WERI-Rb-1 (cell line): ENCODE measurements around the gene AP3S1.
"Not testable (repeated sequence)": the region's sequence is repeated elsewhere in the genome, so short reads cannot be mapped to it uniquely, and the experiment has no call there.

Experiments
- DNase-seq: peaks from one replicate; pipeline ENCODE4 v3.0.0-alpha.2; 2020
- H3K27ac ChIP-seq: fragments of 250-450 bp; sonication (Bioruptor Pico); 2 replicates; pipeline ENCODE4 v1.5.1; 2020; ENCODE audit warnings: mild to moderate bottlenecking, moderate library complexity
- H3K27me3 ChIP-seq: fragments of 250-450 bp; sonication (Bioruptor Pico); 2 replicates; pipeline ENCODE4 v1.5.1; 2021; ENCODE audit warnings: mild to moderate bottlenecking, low read depth, moderate library complexity; ENCODE audit not compliant: insufficient read depth, severe bottlenecking
- H3K36me3 ChIP-seq: fragments of 250-450 bp; sonication (Bioruptor Pico); 2 replicates; pipeline ENCODE4 v1.5.1; 2020; ENCODE audit warnings: mild to moderate bottlenecking, moderate library complexity
- H3K4me3 ChIP-seq: 2 replicates; pipeline ENCODE4 v1.5.1; 2011; ENCODE audit warnings: low read depth, mild to moderate bottlenecking, control low read depth, low read length
- H3K9me3 ChIP-seq: fragments of 250-450 bp; sonication (Bioruptor Pico); 2 replicates; pipeline ENCODE4 v1.5.1; 2021; ENCODE audit warnings: mild to moderate bottlenecking, moderate library complexity; ENCODE audit not compliant: severe bottlenecking
- TF ChIP-seq, protein P1 (sequence below): IDR thresholded peaks from 2 replicates; pipeline ENCODE4 v1.5.1; 2011; ENCODE audit warnings: low read depth, mild to moderate bottlenecking, control low read depth, inconsistent platforms, low read length

AP3S1 gene

DNA sequence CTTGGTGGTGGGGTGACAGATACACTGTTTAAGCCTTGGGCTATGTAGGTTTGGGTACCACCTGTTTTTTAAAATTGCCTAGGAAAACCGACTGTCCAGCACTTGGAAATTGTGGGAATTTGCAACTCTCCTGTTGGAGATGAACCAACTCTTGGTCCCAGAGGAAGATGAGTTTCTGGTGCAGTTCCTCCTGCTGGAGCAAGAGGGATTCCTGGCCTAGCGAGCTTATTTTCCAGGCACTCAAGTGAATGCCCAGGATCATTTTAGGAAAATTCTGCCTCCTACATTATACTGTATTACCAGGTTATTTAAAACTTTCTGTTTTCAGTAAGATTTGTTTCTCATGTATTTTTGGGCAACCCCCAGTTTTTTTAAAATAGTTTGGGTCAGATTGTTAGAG is 33.7 kb downstream of the AP3S1 start:
- DNase-seq, result no peak
- Histone ChIP-seq H3K27me3 (no peaks in the 10 kb centered on the region), H3K36me3 (peaks cover 14% of the 10 kb centered on the region), H3K27ac (no peak overlapping the region), H3K4me3 (no peak overlapping the region), H3K9me3 (no peaks in the 10 kb centered on the region)
- TF ChIP-seq, protein P1, sequence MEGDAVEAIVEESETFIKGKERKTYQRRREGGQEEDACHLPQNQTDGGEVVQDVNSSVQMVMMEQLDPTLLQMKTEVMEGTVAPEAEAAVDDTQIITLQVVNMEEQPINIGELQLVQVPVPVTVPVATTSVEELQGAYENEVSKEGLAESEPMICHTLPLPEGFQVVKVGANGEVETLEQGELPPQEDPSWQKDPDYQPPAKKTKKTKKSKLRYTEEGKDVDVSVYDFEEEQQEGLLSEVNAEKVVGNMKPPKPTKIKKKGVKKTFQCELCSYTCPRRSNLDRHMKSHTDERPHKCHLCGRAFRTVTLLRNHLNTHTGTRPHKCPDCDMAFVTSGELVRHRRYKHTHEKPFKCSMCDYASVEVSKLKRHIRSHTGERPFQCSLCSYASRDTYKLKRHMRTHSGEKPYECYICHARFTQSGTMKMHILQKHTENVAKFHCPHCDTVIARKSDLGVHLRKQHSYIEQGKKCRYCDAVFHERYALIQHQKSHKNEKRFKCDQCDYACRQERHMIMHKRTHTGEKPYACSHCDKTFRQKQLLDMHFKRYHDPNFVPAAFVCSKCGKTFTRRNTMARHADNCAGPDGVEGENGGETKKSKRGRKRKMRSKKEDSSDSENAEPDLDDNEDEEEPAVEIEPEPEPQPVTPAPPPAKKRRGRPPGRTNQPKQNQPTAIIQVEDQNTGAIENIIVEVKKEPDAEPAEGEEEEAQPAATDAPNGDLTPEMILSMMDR, result no peak

DNA sequence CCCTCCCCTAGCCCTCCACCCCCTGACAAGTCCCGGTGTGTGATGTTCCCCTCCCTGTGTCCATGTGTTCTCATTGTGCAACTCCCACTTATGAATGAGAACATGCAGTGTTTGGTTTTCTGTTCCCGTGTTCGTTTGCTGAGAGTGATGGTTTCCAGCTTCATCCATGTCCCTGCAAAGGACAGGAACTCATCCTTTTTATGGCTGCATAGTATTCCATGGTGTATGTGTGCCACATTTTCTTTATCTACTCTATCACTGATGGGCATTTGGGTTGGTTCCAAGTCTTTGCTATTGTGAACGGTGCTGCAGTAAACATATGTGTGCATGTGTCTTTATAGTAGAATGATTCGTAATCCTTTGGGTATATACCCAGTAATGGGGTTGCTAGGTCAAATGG is 35.6 kb downstream of the AP3S1 start:
- not testable (repeated sequence) for DNase-seq, H3K27ac ChIP-seq, H3K9me3 ChIP-seq, H3K36me3 ChIP-seq, H3K4me3 ChIP-seq, H3K27me3 ChIP-seq

DNA sequence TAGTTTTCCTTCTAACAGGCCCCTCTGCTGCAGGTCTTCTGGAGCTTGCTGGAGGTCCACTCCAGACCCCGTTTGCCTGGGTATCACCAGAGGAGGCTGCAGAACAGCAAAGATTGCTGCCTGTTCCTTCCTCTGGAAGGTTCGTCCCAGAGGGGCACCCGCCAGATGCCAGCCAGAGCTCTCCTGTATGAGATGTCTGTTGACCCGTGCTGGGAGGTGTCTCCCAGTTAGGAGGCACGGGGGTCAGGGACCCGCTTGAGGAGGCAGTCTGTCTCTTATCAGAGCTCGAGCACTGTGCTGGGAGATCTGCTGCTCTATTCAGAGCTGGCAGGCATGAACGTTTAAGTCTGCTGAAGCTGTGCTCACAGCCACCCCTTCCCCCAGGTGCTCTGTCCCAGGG is 40.7 kb downstream of the AP3S1 start:
- not testable (repeated sequence) for H3K27me3 ChIP-seq, H3K9me3 ChIP-seq, DNase-seq, H3K36me3 ChIP-seq, H3K27ac ChIP-seq, H3K4me3 ChIP-seq

DNA sequence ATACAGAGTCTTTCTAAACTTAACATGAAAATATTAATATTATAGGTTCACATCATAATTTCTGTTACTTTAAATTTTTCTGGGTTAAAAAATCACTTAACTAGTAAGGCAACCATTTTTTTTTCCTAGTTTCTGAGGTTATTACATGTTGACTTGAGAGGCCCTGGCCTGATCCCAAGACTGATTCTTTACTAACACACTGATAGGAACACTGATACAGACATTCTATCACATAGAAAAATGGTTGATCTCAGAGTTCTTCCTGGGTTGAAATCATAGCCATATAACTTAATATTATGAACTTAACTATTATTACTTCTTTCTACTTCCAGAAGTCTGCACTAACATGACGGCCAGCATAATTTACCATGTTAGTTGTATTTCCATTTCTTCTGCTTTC is 43.0 kb downstream of the AP3S1 start:
- TF ChIP-seq, protein P1, result no peak
- Histone ChIP-seq H3K4me3 (no peak overlapping the region), H3K27me3 (no peaks in the 10 kb centered on the region), H3K9me3 (no peaks in the 10 kb centered on the region), H3K36me3 (no peaks in the 10 kb centered on the region; the same call in 1 of the 2 replicates), H3K27ac (no peak overlapping the region)
- no peak for DNase-seq

DNA sequence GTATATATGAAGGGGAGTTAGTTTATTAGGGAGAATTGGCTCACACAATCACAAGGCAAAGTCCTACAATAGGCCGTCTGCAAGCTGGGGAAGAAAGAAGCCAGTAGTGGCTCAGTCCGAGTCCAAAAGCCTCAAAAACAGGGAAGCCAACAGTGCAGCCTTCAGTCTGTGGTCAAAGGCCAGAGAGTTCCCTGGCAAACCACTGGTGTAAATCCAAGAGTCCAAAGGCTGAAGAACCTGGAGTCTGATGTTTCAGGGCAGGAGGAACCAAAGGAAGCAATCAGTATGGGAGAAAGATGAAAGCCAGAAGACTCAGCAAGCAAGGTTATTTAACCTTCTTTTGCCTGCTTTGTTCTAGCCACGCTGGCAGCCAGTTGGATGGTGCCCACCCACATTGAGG is 43.5 kb downstream of the AP3S1 start:
- H3K27me3 ChIP-seq, DNase-seq, H3K36me3 ChIP-seq, H3K4me3 ChIP-seq, H3K27ac ChIP-seq, H3K9me3 ChIP-seq: not testable (repeated sequence)

DNA sequence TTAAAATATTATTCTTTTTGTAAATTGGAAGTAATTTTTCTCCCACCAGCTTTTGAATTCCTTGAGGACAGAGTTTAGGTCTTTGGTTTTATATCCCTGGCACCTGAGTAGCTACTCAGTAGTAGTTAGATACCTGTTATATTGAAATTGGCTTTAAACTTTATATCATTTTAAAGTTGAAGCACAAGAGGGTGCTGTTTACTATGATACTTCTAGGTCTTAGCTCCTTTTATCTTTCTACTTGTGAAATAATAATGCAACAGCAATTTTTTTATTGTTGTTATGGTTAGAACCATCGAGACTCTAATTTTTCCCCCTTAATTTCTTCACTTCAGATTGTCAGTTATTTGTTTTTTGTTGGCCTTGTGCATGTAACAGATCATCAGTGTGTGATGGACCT is 46.3 kb downstream of the AP3S1 start:
- H3K27ac ChIP-seq, result no peak overlapping the region
- H3K27me3 ChIP-seq, result no peaks in the 10 kb centered on the region
- no peaks in the 10 kb centered on the region for H3K36me3 ChIP-seq
- DNase-seq, result no peak
- no peak overlapping the region for H3K4me3 ChIP-seq
- H3K9me3 ChIP-seq, result no peaks in the 10 kb centered on the region
- TF ChIP-seq, protein P1, result no peak

DNA sequence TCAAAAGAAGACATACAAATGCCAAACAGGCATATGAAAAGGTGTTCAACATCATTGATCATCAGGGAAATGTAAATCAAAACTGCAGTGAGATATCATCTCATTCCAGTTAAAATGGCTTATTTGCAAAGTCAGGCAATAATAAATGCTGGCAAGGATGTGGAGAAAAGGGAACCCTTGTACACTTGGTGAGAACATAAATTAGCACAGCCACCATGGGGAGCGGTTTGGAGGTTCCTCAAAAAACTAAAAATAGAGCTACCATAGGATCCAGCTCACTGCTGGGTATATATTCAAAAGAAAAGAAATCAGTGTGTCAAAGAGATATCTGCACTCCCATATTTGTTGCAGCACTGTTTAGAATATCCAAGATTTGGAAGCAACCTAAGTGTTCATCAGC is 50.3 kb downstream of the AP3S1 start:
- Histone ChIP-seq H3K27me3 (no peaks in the 10 kb centered on the region), H3K9me3 (no peaks in the 10 kb centered on the region), H3K27ac (no peak overlapping the region), H3K36me3 (no peaks in the 10 kb centered on the region), H3K4me3 (no peak overlapping the region)
- TF ChIP-seq, protein P1, result no peak
- no peak for DNase-seq
